ENCODE results near the gene PQBP1. TPM values are rescaled to one million over a fixed set of nuclear protein-coding genes. Genes with fewer than 3 reads are reported as not detected.

PQBP1 gene
- polyA plus RNA-seq, 2 of the 4 experiments (the other 2 are of a cell fraction): 125 to 158 TPM

- Histone ChIP-seq H3K4me3 (no peak overlapping the region), H3K4me2 (no peak overlapping the region), H3K27ac (no peak overlapping the region), H3K4me1 (peaks cover 11% of the 10 kb centered on the region), H3K9me3 (no peaks in the 10 kb centered on the region)
- 95% methylated on average over 20 of the region's 20 CpGs for WGBS (ENCODE audit: missing lambda C conversion rate)
- ChIA-PET CTCF (interaction anchor here (1.5 kb wide), 1 partner anchor 10 kb away, joined by 5 read pairs; no protein-coding TSS in a partner anchor), POLR2A (interaction anchor here (1.7 kb wide), 1 partner anchor 10 kb away, joined by 5 read pairs; the partner anchor contains the start of gene SLC35A2)
- ATAC-seq: no peak
- FAIRE-seq: no peak
- no peak for DNase-seq (ENCODE audit: low read depth in 1 of 2, low spot score in 1 of 2)
- TF ChIP-seq HES2 (IDR thresholded peaks at IDR 0.05) (no peak), ZC3H11A (IDR thresholded peaks at IDR 0.05) (no peak), REST (IDR thresholded peaks at IDR 0.05) (no peak), RCOR1 (IDR thresholded peaks at IDR 0.05; ENCODE audit: low read depth, low read length) (no peak), CBX8 (IDR thresholded peaks at IDR 0.05) (no peak), EHMT2 (IDR thresholded peaks at IDR 0.05; ENCODE audit: low read depth) (no peak)
Measured at GRCh38 chrX:48902135-48902534, 4.4 kb downstream of the PQBP1 start.

GRCh38 chrX:48902776-48903175 lies 5.0 kb downstream of the PQBP1 start:
- 96% methylated on average over 9 of the region's 14 CpGs for WGBS (ENCODE audit: missing lambda C conversion rate)
- H3K4me3 ChIP-seq: no peak overlapping the region
- FAIRE-seq: no peak
- H3K27ac ChIP-seq: no peak overlapping the region
- peaks cover 11% of the 10 kb centered on the region for H3K4me1 ChIP-seq
- ChIA-PET POLR2A (interaction anchor here (1.6 to 1.7 kb wide), 2 partner anchors 9 to 11 kb away, joined by 5 to 7 read pairs; partner anchors contain the start of gene SLC35A2), CTCF (interaction anchor here (1.2 to 2.0 kb wide), 4 partner anchors 9 to 254 kb away, joined by 3 to 10 read pairs (median 4); partner anchors contain the start of gene SLC35A2)
- no peak for ATAC-seq
- DNase-seq (ENCODE audit: low read depth in 1 of 2, low spot score in 1 of 2): no peak
- no peak overlapping the region for H3K4me2 ChIP-seq
- no peak for TF ChIP-seq ZFP36 (IDR thresholded peaks at IDR 0.05; ENCODE audit: borderline replicate concordance, partially characterized antibody)
- TF ChIP-seq CEBPB (IDR thresholded peaks at IDR 0.05): no peak
- no peak for TF ChIP-seq KDM5A (IDR thresholded peaks at IDR 0.05)
- no peak for TF ChIP-seq EP300 (IDR thresholded peaks at IDR 0.05)
- no peak for TF ChIP-seq JUN (IDR thresholded peaks at IDR 0.05)
- TF ChIP-seq ZNF302 (CRISPR knock-in tag; IDR thresholded peaks at IDR 0.05): no peak
- no peak for TF ChIP-seq ZC3H11A (IDR thresholded peaks at IDR 0.05)
- TF ChIP-seq TFCP2L1 (CRISPR knock-in tag; IDR thresholded peaks at IDR 0.05): no peak
- no peak for TF ChIP-seq E2F6 (IDR thresholded peaks at IDR 0.05; ENCODE audit: borderline replicate concordance, low read depth)
- TF ChIP-seq HES2 (IDR thresholded peaks at IDR 0.05): no peak
- no peak for TF ChIP-seq CHD4 (IDR thresholded peaks at IDR 0.05; ENCODE audit: borderline replicate concordance)
- TF ChIP-seq JUNB (IDR thresholded peaks at IDR 0.05): no peak
- TF ChIP-seq RCOR1 (IDR thresholded peaks at IDR 0.05; ENCODE audit: low read depth, low read length): no peak
- no peak for TF ChIP-seq KDM1A (IDR thresholded peaks at IDR 0.05; ENCODE audit: low read depth)
- TF ChIP-seq USF2 (IDR thresholded peaks at IDR 0.05): no peak
- TF ChIP-seq HMGXB4 (CRISPR knock-in tag; IDR thresholded peaks at IDR 0.05; ENCODE audit: borderline replicate concordance): no peak
- no peak for TF ChIP-seq PHF8 (IDR thresholded peaks at IDR 0.05; ENCODE audit: borderline replicate concordance, low read depth)
- no peak for TF ChIP-seq RFX5 (IDR thresholded peaks at IDR 0.05)
- no peaks in the 10 kb centered on the region for H3K9me3 ChIP-seq
